ENCODE measurements around the gene PIK3R3.

DNA sequence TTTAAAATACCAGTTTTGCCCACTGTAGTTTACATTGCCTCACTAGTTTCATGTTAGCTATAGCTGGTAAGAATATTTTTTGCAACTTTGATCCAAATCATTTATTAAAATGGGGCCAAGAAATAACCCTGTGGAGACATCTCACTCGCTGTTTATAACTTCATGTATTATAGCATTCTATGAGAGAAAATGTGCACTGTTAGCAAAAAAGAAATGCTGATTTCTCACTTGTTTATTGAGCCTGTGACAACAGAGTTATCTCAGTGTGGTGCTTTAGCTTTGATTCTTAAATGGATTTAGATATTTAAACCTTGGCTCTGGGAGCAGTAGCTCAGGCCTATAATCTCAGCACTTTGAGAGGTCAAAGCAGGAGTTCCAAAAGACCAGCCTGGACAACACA lies 127.9 kb downstream of the PIK3R3 start:
- TF ChIP-seq, protein P1, sequence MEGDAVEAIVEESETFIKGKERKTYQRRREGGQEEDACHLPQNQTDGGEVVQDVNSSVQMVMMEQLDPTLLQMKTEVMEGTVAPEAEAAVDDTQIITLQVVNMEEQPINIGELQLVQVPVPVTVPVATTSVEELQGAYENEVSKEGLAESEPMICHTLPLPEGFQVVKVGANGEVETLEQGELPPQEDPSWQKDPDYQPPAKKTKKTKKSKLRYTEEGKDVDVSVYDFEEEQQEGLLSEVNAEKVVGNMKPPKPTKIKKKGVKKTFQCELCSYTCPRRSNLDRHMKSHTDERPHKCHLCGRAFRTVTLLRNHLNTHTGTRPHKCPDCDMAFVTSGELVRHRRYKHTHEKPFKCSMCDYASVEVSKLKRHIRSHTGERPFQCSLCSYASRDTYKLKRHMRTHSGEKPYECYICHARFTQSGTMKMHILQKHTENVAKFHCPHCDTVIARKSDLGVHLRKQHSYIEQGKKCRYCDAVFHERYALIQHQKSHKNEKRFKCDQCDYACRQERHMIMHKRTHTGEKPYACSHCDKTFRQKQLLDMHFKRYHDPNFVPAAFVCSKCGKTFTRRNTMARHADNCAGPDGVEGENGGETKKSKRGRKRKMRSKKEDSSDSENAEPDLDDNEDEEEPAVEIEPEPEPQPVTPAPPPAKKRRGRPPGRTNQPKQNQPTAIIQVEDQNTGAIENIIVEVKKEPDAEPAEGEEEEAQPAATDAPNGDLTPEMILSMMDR (IDR thresholded peaks at IDR 0.05; ENCODE audit: insufficient read depth, low read length, poor library complexity, severe bottlenecking) = no peak
- no peak for TF ChIP-seq EZH2phosphoT487 (conservative IDR thresholded peaks at IDR 0.05; ENCODE audit: low read length)
